Measurements from ENCODE around the gene RAP1GAP2. TPM values are rescaled to one million over a fixed set of nuclear protein-coding genes. Genes with fewer than 3 reads are reported as not detected.

The RAP1GAP2 gene
- total RNA-seq, 1 donor from 2014 or later: 17.0 TPM

DNA sequence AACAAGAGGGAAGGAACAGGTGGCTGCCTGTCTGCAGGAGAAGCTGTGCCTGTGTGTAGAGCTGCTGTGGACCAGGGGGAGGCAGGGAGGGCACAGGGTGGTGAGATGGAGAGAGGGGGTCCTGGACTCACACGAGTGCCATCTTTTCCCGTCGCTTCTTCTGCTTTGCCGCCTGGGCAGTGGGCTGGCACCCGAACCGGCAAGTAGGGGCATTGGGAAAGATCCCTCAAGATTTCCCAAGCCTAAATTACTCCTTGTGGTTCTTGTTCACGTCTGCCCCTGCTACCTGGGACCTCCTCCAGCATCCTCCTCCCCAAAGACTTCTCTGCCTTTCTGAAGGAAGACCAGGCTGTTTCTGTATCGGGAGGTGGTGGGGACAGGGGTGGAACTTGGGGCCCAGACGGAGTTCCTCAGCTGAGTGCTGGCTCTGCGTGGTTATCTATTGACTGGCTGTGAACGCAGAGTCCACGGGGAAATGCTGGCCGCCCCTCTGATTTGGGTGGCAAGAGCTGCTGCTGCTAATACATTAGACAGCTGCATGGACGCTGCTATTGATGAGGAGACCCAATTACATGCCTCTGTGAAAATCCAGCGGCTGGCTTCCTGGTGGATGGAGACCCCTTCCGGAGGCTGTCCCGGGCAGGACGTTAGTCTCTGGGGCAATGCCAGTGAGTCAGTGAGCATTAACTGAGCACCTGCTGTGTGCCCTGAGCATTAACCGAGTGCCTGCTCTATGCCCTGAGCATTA is 152.7 kb downstream of the RAP1GAP2 start:
- H3K36me3 ChIP-seq: no peaks in the 10 kb centered on the region
- H3K4me1 ChIP-seq: no peaks in the 10 kb centered on the region
- TF ChIP-seq, protein P1, sequence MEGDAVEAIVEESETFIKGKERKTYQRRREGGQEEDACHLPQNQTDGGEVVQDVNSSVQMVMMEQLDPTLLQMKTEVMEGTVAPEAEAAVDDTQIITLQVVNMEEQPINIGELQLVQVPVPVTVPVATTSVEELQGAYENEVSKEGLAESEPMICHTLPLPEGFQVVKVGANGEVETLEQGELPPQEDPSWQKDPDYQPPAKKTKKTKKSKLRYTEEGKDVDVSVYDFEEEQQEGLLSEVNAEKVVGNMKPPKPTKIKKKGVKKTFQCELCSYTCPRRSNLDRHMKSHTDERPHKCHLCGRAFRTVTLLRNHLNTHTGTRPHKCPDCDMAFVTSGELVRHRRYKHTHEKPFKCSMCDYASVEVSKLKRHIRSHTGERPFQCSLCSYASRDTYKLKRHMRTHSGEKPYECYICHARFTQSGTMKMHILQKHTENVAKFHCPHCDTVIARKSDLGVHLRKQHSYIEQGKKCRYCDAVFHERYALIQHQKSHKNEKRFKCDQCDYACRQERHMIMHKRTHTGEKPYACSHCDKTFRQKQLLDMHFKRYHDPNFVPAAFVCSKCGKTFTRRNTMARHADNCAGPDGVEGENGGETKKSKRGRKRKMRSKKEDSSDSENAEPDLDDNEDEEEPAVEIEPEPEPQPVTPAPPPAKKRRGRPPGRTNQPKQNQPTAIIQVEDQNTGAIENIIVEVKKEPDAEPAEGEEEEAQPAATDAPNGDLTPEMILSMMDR (IDR thresholded peaks at IDR 0.05): no peak
- no peaks in the 10 kb centered on the region for H3K27me3 ChIP-seq (ENCODE audit: low read depth)
- H3K4me3 ChIP-seq: no peak overlapping the region
- intact Hi-C loops (cut with DNase I): no loop called here
- ATAC-seq (no peak), DNase-seq (peak; percentile 26)
- H3K27ac ChIP-seq: no peak overlapping the region
- no peaks in the 10 kb centered on the region for H3K9me3 ChIP-seq

- ATAC-seq (no peak), DNase-seq (peak; percentile 26)
Measured at GRCh38 chr17:2949469-2950044, 153.3 kb downstream of the RAP1GAP2 start.

GRCh38 chr17:2950846-2951245 is 154.6 kb downstream of the RAP1GAP2 start:
- intact Hi-C loops (cut with DNase I): no loop called here
- Histone ChIP-seq H3K36me3 (no peaks in the 10 kb centered on the region), H3K9me3 (no peaks in the 10 kb centered on the region), H3K27ac (no peak overlapping the region), H3K4me3 (no peak overlapping the region), H3K4me1 (peaks cover 7% of the 10 kb centered on the region), H3K27me3 (ENCODE audit: low read depth) (no peaks in the 10 kb centered on the region)
- ATAC-seq (no peak), DNase-seq (peak; percentile 33)
- TF ChIP-seq, protein P1 (IDR thresholded peaks at IDR 0.05): no peak

More at GRCh38 chr17:2949469-2950044, 153.3 kb downstream of the RAP1GAP2 start:
- Histone ChIP-seq H3K4me1 (no peaks in the 10 kb centered on the region), H3K9me3 (no peaks in the 10 kb centered on the region), H3K27me3 (ENCODE audit: low read depth) (no peaks in the 10 kb centered on the region), H3K27ac (no peak overlapping the region), H3K4me3 (no peak overlapping the region), H3K36me3 (no peaks in the 10 kb centered on the region)
- TF ChIP-seq, protein P1 (IDR thresholded peaks at IDR 0.05): no peak
- intact Hi-C loops (cut with DNase I): no loop called here

DNA sequence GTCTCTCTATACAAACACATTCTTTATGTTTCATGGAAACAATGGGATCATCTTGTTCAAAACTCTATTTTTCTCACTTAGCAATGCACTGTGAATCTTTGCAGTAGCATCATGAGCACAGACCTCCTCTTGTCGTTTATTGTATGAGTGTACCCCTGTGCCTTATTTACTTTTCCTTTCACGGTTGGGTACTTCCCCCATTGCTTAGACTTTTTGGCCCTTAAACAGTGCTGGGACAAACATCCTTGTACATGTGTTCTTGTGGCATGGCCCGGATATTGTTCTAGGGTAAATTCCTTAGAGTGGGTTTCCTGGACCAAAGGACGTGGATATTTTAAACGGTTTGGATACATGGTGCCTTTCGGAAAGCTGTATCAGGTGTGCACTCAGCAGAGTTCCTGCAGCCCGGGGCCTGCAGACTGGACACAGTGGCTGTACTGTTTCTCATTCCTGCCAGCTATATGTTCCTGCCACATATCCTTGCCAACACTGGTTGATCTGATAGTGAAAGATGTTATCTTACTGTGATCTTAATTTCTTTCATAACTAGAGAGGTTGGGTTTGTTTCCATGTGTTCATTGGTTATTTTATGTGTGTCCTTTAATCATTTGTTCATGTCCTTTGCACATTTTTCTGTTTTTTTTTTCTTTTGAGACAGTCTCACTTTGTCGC is 156.1 kb downstream of the RAP1GAP2 start:
- H3K4me3 ChIP-seq: no peak overlapping the region
- peak; percentile 10 for DNase-seq
- H3K36me3 ChIP-seq: no peaks in the 10 kb centered on the region
- H3K9me3 ChIP-seq: no peaks in the 10 kb centered on the region
- H3K4me1 ChIP-seq: peaks cover 7% of the 10 kb centered on the region
- ATAC-seq: no peak
- H3K27me3 ChIP-seq (ENCODE audit: low read depth): no peaks in the 10 kb centered on the region
- TF ChIP-seq, protein P1 (IDR thresholded peaks at IDR 0.05): no peak
- H3K27ac ChIP-seq: no peak overlapping the region
- intact Hi-C loops (cut with DNase I): no loop called here

GRCh38 chr17:2954898-2955445 is 158.7 kb downstream of the RAP1GAP2 start:
- DNase-seq (no peak), ATAC-seq (peak; percentile 46 to 56)
- intact Hi-C loops (cut with DNase I): no loop called here
- Histone ChIP-seq H3K36me3 (no peaks in the 10 kb centered on the region), H3K27me3 (ENCODE audit: low read depth) (no peaks in the 10 kb centered on the region), H3K4me3 (no peak overlapping the region), H3K9me3 (no peaks in the 10 kb centered on the region), H3K4me1 (peaks cover 7% of the 10 kb centered on the region), H3K27ac (no peak overlapping the region)
- TF ChIP-seq, protein P1 (IDR thresholded peaks at IDR 0.05): no peak

Data from lower lobe of right lung (tissue), 2 donors.